Measurements from ENCODE around the gene SLC7A9.
"Not testable (repeated sequence)": the region's sequence is repeated elsewhere in the genome, so short reads cannot be mapped to it uniquely, and the experiment has no call there.

The SLC7A9 gene

GRCh38 chr19:32863841-32864240 lies 5.7 kb downstream of the SLC7A9 start:
- no peak for DNase-seq (ENCODE audit: low spot score)

- DNase-seq (ENCODE audit: low spot score) = no peak
Measured at GRCh38 chr19:32863301-32863700, 6.3 kb downstream of the SLC7A9 start.

GRCh38 chr19:32862741-32863140 lies 6.8 kb downstream of the SLC7A9 start:
- no peak for DNase-seq (ENCODE audit: low spot score)

- no peak for DNase-seq (ENCODE audit: low spot score)
Measured at GRCh38 chr19:32862173-32862572, 7.4 kb downstream of the SLC7A9 start.

- no peak for DNase-seq (ENCODE audit: low spot score)
Measured at GRCh38 chr19:32861596-32861995, 8.0 kb downstream of the SLC7A9 start.

- DNase-seq (ENCODE audit: low spot score) = no peak
Measured at GRCh38 chr19:32859591-32859990, 10.0 kb downstream of the SLC7A9 start.

GRCh38 chr19:32858559-32858958 lies 11.0 kb downstream of the SLC7A9 start:
- no peak for DNase-seq (ENCODE audit: low spot score)

GRCh38 chr19:32858155-32858554 lies 11.4 kb downstream of the SLC7A9 start:
- DNase-seq (ENCODE audit: low spot score) = no peak

- DNase-seq (ENCODE audit: low spot score) = no peak
Measured at GRCh38 chr19:32857584-32857983, 12.0 kb downstream of the SLC7A9 start.

- DNase-seq (ENCODE audit: low spot score) = not testable (repeated sequence)
Measured at GRCh38 chr19:32856818-32857217, 12.7 kb downstream of the SLC7A9 start.

GRCh38 chr19:32852216-32852615 lies 17.4 kb downstream of the SLC7A9 start:
- no peak for DNase-seq (ENCODE audit: low spot score)

GRCh38 chr19:32848035-32848434 lies 21.5 kb downstream of the SLC7A9 start:
- DNase-seq (ENCODE audit: low spot score) = not testable (repeated sequence)

GRCh38 chr19:32843716-32844245 lies 25.8 kb downstream of the SLC7A9 start:
- no peak for DNase-seq (ENCODE audit: low spot score)

- DNase-seq (ENCODE audit: low spot score) = no peak
Measured at GRCh38 chr19:32842061-32842460, 27.5 kb downstream of the SLC7A9 start.

GRCh38 chr19:32837531-32837930 lies 32.0 kb downstream of the SLC7A9 start:
- no peak for DNase-seq (ENCODE audit: low spot score)

- not testable (repeated sequence) for DNase-seq (ENCODE audit: low spot score)
Measured at GRCh38 chr19:32833388-32833787, 36.2 kb downstream of the SLC7A9 start.

- DNase-seq (ENCODE audit: low spot score) = not testable (repeated sequence)
Measured at GRCh38 chr19:32832825-32833224, 36.7 kb downstream of the SLC7A9 start.

GRCh38 chr19:32832094-32832493 lies 37.5 kb downstream of the SLC7A9 start:
- DNase-seq (ENCODE audit: low spot score) = not testable (repeated sequence)

- DNase-seq (ENCODE audit: low spot score) = no peak
Measured at GRCh38 chr19:32831611-32832010, 38.0 kb downstream of the SLC7A9 start.

- no peak for DNase-seq (ENCODE audit: low spot score)
Measured at GRCh38 chr19:32830231-32831014, 39.1 kb downstream of the SLC7A9 start.

- no peak for DNase-seq (ENCODE audit: low spot score)
Measured at GRCh38 chr19:32829345-32829896, 40.1 kb downstream of the SLC7A9 start.

- DNase-seq (ENCODE audit: low spot score) = no peak
Measured at GRCh38 chr19:32828643-32829344, 40.8 kb downstream of the SLC7A9 start.

- no peak for DNase-seq (ENCODE audit: low spot score)
Measured at GRCh38 chr19:32828139-32828538, 41.4 kb downstream of the SLC7A9 start.
